Activated naive CD4-positive, alpha-beta T cell treated with anti-CD3 and anti-CD28 coated beads, Interleukin-2, amount 50 U/mL, for 72 hours (primary cell): ENCODE data around the gene SLC35A3. TPM values are rescaled to one million over a fixed set of nuclear protein-coding genes. Genes with fewer than 3 reads are reported as not detected.
"Not testable (repeated sequence)": the region's sequence is repeated elsewhere in the genome, so short reads cannot be mapped to it uniquely, and the experiment has no call there.

ENCODE experiments used
- ATAC-seq, 2 donors: fragments of 150-1000 bp; cut with Tn5 transposase; 2 replicates each; pipeline ENCODE4 v1.10.0; 2021; ENCODE audit warnings: mild to moderate bottlenecking in 2 of 2, moderate library complexity in 2 of 2
- DNase-seq, 2 donors: peaks; one replicate each; pipeline ENCODE4 v3.0.0; 2021 to 2022; ENCODE audit warnings: low spot score in 2 of 2
- H3K27ac Mint-ChIP-seq, 2 donors: one replicate each; pipeline ENCODE4 v1.8.0; 2022; ENCODE audit warnings: mild to moderate bottlenecking in 2 of 2, mixed read lengths in 2 of 2
- H3K36me3 Mint-ChIP-seq, 2 donors: one replicate each; pipeline ENCODE4 v1.8.0; 2022; ENCODE audit warnings: mixed read lengths in 2 of 2
- H3K9me3 Mint-ChIP-seq, 2 donors: one replicate each; pipeline ENCODE4 v1.8.0; 2022; ENCODE audit warnings: mixed read lengths in 2 of 2
- total RNA-seq, 2 donors: library from RNA; stranded (reverse); gene quantifications; one replicate each; pipeline ENCODE4 v1.2.3, GENCODE V29; 2022

Gene SLC35A3
- total RNA-seq = 10 to 100 TPM in 1 of 2 donors, 1 to 10 TPM in 1; 8.8 to 19.7 TPM

DNA sequence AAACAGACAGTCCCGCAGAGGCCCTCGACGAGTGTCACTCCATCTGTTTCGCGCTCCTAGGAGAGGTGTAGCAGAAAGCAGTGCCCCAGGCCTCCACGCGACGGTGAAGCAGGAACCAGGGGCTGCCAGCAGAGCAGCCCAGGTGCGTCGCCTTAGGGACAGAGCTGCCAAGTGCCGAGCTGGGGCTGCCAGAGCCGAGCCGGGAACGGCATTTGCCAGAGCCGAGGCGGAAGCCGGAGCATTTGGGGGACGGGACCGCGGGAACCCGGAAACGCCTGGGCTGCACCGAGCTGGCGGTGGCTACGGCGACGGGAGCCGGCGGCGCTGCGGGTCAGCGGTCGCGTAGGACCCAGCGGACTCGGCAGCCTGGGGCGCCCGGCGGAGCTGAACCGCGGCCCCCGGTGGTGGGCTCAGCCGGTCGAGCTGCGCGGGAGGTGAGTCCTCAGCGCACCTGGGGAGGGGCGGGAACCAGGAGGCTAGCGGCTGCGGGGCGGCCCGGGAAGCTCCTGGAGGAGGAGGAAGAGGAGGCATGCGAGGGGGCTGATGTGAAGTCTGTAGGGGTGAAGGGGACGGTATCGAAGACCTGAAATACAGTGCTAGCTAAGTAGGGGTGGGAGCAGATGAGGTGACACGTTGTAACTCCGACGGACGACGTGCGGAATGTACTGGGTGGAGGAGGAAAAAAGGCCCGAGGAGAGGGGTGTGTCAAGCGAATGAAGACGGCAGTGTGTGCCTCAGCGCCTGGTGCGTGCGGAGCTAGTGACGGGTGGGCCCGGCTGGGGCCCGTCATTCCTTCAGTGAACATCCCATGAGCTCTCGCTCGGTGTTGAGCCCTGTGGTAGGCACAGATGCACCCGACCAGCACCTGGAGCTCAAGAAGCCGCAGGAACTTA is at the start of gene SLC35A3:
Gene SLC35A3, plus strand, starts transcription at position 268 of the 893 bp plus-strand sequence. CDS start 23,559 bp downstream, outside the sequence.
- Mint-ChIP-seq H3K9me3 (peaks cover 0 to 5% of the 10 kb centered on the region in 2 donors), H3K36me3 (peaks cover 0 to 13% of the 10 kb centered on the region in 2 donors), H3K27ac (peak within 1 kb of the TSS; percentile 88 to 95)
- peak; percentile 85 to 90 for ATAC-seq
- peak; percentile 82 to 89 for DNase-seq

- ATAC-seq (no peak), DNase-seq (no peak)
- Mint-ChIP-seq H3K9me3 (peaks cover 0 to 3% of the 10 kb centered on the region in 2 donors), H3K36me3 (peaks cover 0 to 6% of the 10 kb centered on the region in 2 donors), H3K27ac (no peak overlapping the region)
Observed at GRCh38 chr1:99934801-99935200, 35.0 kb upstream of the SLC35A3 start.

DNA sequence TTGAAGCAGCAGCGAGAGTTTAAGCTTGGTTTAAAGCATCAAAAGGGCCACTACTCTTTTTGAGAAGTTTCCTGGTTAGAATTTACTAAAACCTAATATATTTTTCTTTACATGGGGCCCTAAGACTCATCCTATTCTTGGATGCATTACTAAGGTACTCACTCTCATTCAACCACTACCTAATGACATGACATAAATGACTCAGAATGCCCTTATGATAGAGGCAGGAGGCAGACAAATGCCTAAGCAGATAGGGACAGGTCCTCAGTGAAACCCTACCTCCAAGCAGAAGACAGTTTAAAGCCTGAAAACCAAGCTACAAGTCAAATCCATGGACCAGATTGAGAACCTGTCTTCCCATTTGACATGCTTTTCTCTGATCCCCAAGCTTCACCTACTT is 34.3 kb upstream of the SLC35A3 start:
- DNase-seq (no peak), ATAC-seq (peak in 1 of 2 donors; percentile 43)
- Mint-ChIP-seq H3K36me3 (peaks cover 0 to 6% of the 10 kb centered on the region in 2 donors), H3K27ac (no peak overlapping the region), H3K9me3 (peaks cover 0 to 3% of the 10 kb centered on the region in 2 donors)

- ATAC-seq (no peak), DNase-seq (no peak)
- peaks cover 0 to 6% of the 10 kb centered on the region in 2 donors for H3K36me3 Mint-ChIP-seq
- no peak overlapping the region for H3K27ac Mint-ChIP-seq
- peaks cover 0 to 3% of the 10 kb centered on the region in 2 donors for H3K9me3 Mint-ChIP-seq
Observed at GRCh38 chr1:99936071-99936470, 33.7 kb upstream of the SLC35A3 start.

DNA sequence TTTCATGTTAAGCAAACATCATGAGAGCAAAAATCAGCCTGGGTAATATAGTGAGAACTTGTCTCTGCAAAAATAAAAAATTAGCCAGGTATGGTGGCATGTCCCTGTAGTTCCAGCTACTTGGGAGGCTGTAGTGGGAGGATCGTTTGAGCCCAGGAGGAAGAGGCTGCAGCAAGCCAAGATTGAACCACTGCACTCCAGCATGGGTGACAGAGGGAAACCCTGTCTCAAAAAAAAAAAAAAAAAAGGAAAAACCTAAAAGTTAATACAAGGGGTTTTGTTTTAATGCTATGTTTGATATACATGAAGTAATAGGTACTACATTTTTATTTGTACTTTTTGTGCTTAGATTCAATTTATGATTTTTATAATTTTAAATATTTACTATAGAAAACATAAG is 27.1 kb upstream of the SLC35A3 start:
- H3K36me3 Mint-ChIP-seq = no peaks in the 10 kb centered on the region
- H3K9me3 Mint-ChIP-seq = no peaks in the 10 kb centered on the region
- DNase-seq = no peak
- H3K27ac Mint-ChIP-seq = no peak overlapping the region
- no peak for ATAC-seq

DNA sequence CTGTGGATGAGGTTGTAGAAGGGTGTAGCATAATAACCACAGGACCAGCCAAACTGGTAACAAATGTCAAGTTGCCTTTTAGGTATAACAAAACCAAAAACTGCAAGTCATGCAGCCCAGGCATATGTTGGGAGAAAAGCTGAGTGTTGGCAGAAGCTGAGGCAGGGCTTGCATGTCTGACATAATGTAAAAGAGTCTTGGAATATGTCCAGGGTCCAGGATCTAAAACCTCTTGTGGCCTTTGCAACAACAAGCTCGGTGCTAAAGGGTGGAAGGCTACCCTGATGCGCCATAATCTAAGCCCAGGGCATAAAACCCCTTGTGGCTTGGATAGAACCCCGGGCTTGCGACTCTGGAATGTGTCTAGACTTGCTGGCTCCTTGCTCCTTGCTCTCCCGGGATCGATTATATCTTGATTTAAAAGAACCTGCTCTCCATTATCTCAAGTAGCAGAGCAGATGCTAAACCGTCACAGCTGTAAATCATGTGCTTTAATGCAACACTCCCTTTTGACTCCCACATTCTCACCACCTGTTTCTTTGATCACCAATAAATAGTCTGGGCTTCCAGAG is 26.5 kb upstream of the SLC35A3 start:
- H3K36me3 Mint-ChIP-seq = no peaks in the 10 kb centered on the region
- H3K27ac Mint-ChIP-seq = peak overlapping the region in 1 of 2 donors; percentile 3
- DNase-seq (no peak), ATAC-seq (no peak)
- H3K9me3 Mint-ChIP-seq = no peaks in the 10 kb centered on the region

- DNase-seq = no peak
- no peaks in the 10 kb centered on the region for H3K9me3 Mint-ChIP-seq
- no peak for ATAC-seq
- no peaks in the 10 kb centered on the region for H3K36me3 Mint-ChIP-seq
- H3K27ac Mint-ChIP-seq = peak overlapping the region in 1 of 2 donors; percentile 3
Observed at GRCh38 chr1:99944192-99944591, 25.6 kb upstream of the SLC35A3 start.

DNA sequence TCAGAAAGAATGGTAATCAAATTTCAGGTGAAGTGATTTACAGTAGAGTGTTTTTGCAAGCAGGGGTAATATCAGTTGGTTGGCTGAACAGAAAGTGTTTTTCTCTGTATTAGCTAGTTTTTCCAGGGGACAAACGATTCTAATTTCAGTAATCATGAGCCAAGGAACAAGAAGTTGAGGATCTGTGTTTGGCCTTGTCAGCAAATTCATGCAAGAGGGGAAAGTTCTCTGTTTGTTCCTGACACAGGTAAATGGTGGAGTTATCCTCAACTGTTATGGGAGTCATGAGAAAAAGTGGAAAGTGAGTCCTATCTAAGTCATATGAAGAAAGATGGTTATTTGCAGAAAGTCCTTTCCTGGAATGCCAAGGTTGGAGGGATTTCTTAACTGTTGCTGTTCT is 24.6 kb upstream of the SLC35A3 start:
- DNase-seq = no peak
- no peaks in the 10 kb centered on the region for H3K36me3 Mint-ChIP-seq
- H3K9me3 Mint-ChIP-seq = no peaks in the 10 kb centered on the region
- no peak for ATAC-seq
- H3K27ac Mint-ChIP-seq = no peak overlapping the region

- Mint-ChIP-seq H3K36me3 (no peaks in the 10 kb centered on the region), H3K9me3 (no peaks in the 10 kb centered on the region), H3K27ac (no peak overlapping the region)
- ATAC-seq = no peak
- DNase-seq = no peak
Observed at GRCh38 chr1:99950486-99950885, 19.3 kb upstream of the SLC35A3 start.

DNA sequence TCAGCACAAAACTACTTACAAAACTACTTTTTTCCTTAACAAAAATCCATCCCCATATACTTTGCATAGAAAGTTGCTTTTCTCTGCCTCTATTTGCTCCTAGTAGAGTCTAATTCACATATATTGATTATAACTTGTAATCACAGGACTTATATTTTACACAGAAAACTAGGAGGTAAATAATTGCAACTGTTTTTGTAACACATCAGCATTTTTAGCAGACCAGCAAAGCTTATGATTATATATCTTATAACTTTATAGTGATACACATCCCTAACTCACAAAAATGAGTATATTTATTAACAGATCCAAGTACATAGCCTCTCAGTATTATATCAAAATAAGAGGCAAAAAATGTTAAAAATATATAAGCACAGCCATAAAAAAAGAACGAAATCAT is 17.3 kb upstream of the SLC35A3 start:
- H3K36me3 Mint-ChIP-seq = no peaks in the 10 kb centered on the region
- ATAC-seq (no peak), DNase-seq (no peak)
- H3K9me3 Mint-ChIP-seq = no peaks in the 10 kb centered on the region
- H3K27ac Mint-ChIP-seq = peak overlapping the region in 1 of 2 donors; percentile 3

DNA sequence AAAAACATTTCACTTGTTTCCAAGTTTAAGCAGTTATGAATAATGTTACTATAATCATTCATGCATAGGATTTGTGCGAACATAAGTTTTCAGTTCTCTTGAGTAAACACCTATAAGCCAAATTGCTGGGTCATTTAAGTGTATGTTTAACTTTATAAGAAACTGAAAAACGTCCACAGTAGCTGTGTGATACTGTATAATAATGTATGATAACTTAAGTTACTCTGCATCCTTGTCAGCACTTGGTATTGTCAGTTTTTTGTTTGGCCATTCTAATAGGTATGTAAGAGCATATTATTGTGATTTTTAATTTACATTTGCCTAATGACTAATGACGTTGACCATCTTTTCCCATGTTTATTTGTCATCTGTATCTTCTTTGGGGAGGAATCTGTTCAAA is 14.4 kb upstream of the SLC35A3 start:
- no peak for DNase-seq
- Mint-ChIP-seq H3K27ac (no peak overlapping the region), H3K9me3 (no peaks in the 10 kb centered on the region), H3K36me3 (no peaks in the 10 kb centered on the region)
- no peak for ATAC-seq

GRCh38 chr1:99956755-99957154 is 13.0 kb upstream of the SLC35A3 start:
- H3K27ac Mint-ChIP-seq = no peak overlapping the region

DNA sequence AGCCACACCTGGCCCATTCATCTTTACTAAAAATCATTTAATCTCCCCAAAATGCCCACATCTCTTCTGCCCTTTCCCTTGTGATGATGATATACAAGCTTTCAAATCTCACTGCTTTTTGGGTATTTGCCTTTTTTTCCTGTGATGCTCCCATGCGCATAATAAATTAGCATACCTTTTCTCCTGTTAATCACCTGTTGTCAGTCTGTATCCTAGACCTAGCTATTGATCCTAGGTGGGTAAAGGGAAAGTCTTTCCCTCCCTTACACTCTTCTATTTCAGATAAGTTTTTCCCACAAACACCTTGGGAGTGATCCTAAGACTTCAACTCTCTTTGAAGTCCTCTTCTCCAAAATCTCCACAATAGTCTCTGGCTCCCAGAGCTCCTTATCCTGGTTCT is 12.0 kb upstream of the SLC35A3 start:
- ATAC-seq = no peak
- no peak for DNase-seq
- H3K9me3 Mint-ChIP-seq = no peaks in the 10 kb centered on the region
- H3K36me3 Mint-ChIP-seq = no peaks in the 10 kb centered on the region
- no peak overlapping the region for H3K27ac Mint-ChIP-seq

More at GRCh38 chr1:99956755-99957154, 13.0 kb upstream of the SLC35A3 start:
- no peaks in the 10 kb centered on the region for H3K9me3 Mint-ChIP-seq
- DNase-seq (no peak), ATAC-seq (no peak)
- no peaks in the 10 kb centered on the region for H3K36me3 Mint-ChIP-seq

DNA sequence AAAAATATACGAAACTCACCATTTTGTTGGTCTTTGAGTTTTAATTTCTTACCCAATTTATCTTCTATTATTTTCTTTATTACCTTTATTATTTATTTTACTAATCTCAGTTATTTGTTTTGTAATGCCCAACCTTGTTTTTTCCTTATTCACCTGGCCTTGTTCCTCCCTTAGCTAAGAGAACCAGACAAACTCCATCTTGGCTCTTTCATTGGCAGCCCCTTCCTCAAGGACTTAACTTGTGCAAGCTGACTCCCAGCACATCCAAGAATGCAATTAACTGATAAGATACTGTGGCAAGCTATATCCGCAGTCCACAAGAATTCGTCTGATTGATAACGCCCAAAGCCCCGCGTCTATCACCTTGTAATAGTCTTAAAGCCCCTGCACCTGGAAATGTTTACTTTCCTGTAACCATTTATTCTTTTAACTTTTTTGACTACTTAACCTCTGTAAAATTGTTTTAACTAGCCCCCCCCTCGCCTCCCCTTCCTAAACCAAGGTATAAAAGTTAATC is 10.5 kb upstream of the SLC35A3 start:
- ATAC-seq, H3K36me3 Mint-ChIP-seq, H3K9me3 Mint-ChIP-seq, DNase-seq, H3K27ac Mint-ChIP-seq: not testable (repeated sequence)

- H3K27ac Mint-ChIP-seq, H3K36me3 Mint-ChIP-seq, ATAC-seq, H3K9me3 Mint-ChIP-seq, DNase-seq: not testable (repeated sequence)
Observed at GRCh38 chr1:99960260-99960659, 9.5 kb upstream of the SLC35A3 start.

- ATAC-seq (no peak), DNase-seq (no peak)
- Mint-ChIP-seq H3K9me3 (peaks cover 0 to 3% of the 10 kb centered on the region in 2 donors), H3K36me3 (no peaks in the 10 kb centered on the region), H3K27ac (no peak overlapping the region)
Observed at GRCh38 chr1:99963041-99963795, 6.6 kb upstream of the SLC35A3 start.

- no peak for ATAC-seq
- DNase-seq = no peak
- H3K27ac Mint-ChIP-seq = no peak overlapping the region
- H3K9me3 Mint-ChIP-seq = peaks cover 0 to 5% of the 10 kb centered on the region in 2 donors
- H3K36me3 Mint-ChIP-seq = peaks cover 0 to 5% of the 10 kb centered on the region in 2 donors
Observed at GRCh38 chr1:99964806-99965205, 5.0 kb upstream of the SLC35A3 start.
